ENCODE measurements around the gene ABHD17C. TPM values are rescaled to one million over a fixed set of nuclear protein-coding genes. Genes with fewer than 3 reads are reported as not detected.

ABHD17C gene
- total and polyA plus RNA-seq, 2 of the 8 experiments (the other 6 are each of a cell fraction or from before 2014, with no cell fraction given): 20.2 to 29.8 TPM

DNA sequence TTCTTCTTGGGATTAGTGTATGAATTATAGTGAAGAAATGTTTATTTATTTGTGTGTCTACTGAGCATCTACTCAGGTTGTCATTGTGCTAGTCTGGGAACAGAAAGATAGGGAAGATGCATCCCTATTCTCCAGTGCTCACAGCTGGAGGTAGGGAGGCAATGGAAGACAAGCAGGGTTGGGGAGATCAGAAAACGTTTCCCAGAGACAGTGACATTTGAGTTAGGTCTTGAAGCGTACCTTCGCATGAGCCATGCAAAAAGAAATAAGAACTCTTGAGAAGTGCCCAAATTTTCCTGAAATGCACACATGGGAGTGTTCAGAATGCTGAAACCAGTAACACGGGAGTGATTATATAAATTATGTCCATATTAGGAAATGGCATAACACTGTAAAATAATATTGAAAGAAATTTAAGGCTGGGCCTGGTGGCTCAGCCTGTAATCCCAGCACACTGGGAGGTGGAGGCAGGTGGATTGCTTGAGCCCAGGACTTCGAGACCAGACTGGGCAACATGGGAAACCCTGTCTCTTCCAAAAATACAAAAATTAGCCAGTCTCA lies 78.8 kb downstream of the ABHD17C start (continued):
- TF ChIP-seq, protein P1, sequence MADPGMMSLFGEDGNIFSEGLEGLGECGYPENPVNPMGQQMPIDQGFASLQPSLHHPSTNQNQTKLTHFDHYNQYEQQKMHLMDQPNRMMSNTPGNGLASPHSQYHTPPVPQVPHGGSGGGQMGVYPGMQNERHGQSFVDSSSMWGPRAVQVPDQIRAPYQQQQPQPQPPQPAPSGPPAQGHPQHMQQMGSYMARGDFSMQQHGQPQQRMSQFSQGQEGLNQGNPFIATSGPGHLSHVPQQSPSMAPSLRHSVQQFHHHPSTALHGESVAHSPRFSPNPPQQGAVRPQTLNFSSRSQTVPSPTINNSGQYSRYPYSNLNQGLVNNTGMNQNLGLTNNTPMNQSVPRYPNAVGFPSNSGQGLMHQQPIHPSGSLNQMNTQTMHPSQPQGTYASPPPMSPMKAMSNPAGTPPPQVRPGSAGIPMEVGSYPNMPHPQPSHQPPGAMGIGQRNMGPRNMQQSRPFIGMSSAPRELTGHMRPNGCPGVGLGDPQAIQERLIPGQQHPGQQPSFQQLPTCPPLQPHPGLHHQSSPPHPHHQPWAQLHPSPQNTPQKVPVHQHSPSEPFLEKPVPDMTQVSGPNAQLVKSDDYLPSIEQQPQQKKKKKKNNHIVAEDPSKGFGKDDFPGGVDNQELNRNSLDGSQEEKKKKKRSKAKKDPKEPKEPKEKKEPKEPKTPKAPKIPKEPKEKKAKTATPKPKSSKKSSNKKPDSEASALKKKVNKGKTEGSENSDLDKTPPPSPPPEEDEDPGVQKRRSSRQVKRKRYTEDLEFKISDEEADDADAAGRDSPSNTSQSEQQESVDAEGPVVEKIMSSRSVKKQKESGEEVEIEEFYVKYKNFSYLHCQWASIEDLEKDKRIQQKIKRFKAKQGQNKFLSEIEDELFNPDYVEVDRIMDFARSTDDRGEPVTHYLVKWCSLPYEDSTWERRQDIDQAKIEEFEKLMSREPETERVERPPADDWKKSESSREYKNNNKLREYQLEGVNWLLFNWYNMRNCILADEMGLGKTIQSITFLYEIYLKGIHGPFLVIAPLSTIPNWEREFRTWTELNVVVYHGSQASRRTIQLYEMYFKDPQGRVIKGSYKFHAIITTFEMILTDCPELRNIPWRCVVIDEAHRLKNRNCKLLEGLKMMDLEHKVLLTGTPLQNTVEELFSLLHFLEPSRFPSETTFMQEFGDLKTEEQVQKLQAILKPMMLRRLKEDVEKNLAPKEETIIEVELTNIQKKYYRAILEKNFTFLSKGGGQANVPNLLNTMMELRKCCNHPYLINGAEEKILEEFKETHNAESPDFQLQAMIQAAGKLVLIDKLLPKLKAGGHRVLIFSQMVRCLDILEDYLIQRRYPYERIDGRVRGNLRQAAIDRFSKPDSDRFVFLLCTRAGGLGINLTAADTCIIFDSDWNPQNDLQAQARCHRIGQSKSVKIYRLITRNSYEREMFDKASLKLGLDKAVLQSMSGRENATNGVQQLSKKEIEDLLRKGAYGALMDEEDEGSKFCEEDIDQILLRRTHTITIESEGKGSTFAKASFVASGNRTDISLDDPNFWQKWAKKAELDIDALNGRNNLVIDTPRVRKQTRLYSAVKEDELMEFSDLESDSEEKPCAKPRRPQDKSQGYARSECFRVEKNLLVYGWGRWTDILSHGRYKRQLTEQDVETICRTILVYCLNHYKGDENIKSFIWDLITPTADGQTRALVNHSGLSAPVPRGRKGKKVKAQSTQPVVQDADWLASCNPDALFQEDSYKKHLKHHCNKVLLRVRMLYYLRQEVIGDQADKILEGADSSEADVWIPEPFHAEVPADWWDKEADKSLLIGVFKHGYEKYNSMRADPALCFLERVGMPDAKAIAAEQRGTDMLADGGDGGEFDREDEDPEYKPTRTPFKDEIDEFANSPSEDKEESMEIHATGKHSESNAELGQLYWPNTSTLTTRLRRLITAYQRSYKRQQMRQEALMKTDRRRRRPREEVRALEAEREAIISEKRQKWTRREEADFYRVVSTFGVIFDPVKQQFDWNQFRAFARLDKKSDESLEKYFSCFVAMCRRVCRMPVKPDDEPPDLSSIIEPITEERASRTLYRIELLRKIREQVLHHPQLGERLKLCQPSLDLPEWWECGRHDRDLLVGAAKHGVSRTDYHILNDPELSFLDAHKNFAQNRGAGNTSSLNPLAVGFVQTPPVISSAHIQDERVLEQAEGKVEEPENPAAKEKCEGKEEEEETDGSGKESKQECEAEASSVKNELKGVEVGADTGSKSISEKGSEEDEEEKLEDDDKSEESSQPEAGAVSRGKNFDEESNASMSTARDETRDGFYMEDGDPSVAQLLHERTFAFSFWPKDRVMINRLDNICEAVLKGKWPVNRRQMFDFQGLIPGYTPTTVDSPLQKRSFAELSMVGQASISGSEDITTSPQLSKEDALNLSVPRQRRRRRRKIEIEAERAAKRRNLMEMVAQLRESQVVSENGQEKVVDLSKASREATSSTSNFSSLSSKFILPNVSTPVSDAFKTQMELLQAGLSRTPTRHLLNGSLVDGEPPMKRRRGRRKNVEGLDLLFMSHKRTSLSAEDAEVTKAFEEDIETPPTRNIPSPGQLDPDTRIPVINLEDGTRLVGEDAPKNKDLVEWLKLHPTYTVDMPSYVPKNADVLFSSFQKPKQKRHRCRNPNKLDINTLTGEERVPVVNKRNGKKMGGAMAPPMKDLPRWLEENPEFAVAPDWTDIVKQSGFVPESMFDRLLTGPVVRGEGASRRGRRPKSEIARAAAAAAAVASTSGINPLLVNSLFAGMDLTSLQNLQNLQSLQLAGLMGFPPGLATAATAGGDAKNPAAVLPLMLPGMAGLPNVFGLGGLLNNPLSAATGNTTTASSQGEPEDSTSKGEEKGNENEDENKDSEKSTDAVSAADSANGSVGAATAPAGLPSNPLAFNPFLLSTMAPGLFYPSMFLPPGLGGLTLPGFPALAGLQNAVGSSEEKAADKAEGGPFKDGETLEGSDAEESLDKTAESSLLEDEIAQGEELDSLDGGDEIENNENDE (IDR thresholded peaks at IDR 0.05; ENCODE audit: insufficient replicate concordance, low read length): no peak
- TF ChIP-seq RXRA (IDR thresholded peaks at IDR 0.05; ENCODE audit: insufficient read depth, low read depth, low read length) (no peak), EZH2 (IDR thresholded peaks at IDR 0.05; ENCODE audit: low read depth, low read length, severe bottlenecking) (no peak), ASH2L (IDR thresholded peaks at IDR 0.05; ENCODE audit: low read length) (no peak), EGR1 (IDR thresholded peaks at IDR 0.05; ENCODE audit: borderline replicate concordance, low read depth, low read length) (no peak), CTBP2 (IDR thresholded peaks at IDR 0.05; ENCODE audit: borderline replicate concordance, insufficient read depth, insufficient read length, low read length) (no peak), SP4 (IDR thresholded peaks at IDR 0.05; ENCODE audit: low read length) (no peak), TEAD4 (IDR thresholded peaks at IDR 0.05; ENCODE audit: low read depth, low read length) (no peak)
- TF ChIP-seq, protein P2, sequence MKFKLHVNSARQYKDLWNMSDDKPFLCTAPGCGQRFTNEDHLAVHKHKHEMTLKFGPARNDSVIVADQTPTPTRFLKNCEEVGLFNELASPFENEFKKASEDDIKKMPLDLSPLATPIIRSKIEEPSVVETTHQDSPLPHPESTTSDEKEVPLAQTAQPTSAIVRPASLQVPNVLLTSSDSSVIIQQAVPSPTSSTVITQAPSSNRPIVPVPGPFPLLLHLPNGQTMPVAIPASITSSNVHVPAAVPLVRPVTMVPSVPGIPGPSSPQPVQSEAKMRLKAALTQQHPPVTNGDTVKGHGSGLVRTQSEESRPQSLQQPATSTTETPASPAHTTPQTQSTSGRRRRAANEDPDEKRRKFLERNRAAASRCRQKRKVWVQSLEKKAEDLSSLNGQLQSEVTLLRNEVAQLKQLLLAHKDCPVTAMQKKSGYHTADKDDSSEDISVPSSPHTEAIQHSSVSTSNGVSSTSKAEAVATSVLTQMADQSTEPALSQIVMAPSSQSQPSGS (IDR thresholded peaks at IDR 0.05; ENCODE audit: low read length): no peak

Measured in H1 (cell line).